ENCODE data around the gene GPR31. TPM values are rescaled to one million over a fixed set of nuclear protein-coding genes. Genes with fewer than 3 reads are reported as not detected.

The GPR31 gene
- total RNA-seq, 1 experiment from 2014 or later: not detected

GRCh38 chr6:167154895-167155294 lies 2.9 kb downstream of the GPR31 start:
- Histone ChIP-seq H3K9me2 (replicated peaks; ENCODE audit: low read length) (no peaks in the 10 kb centered on the region), H3K27ac (ENCODE audit: low read length) (no peak overlapping the region), H3K27me3 (ENCODE audit: low read length) (peaks cover 69% of the 10 kb centered on the region), H3K9me3 (ENCODE audit: low read length) (no peaks in the 10 kb centered on the region), H3K36me3 (ENCODE audit: low read depth, low read length) (no peaks in the 10 kb centered on the region), H3F3A (ENCODE audit: low read length, unreplicated experiment) (no peaks in the 10 kb centered on the region), H3K4me1 (ENCODE audit: insufficient read depth, low read length) (no peaks in the 10 kb centered on the region), H2AFZ (ENCODE audit: low read length) (no peak overlapping the region), H3K4me2 (ENCODE audit: low read length) (no peak overlapping the region), H3K9ac (ENCODE audit: low read length) (no peak overlapping the region), H4K20me1 (ENCODE audit: low read length) (no peaks in the 10 kb centered on the region), H3K4me3 (ENCODE audit: low read length) (no peak overlapping the region), H3K79me2 (ENCODE audit: low read length) (no peaks in the 10 kb centered on the region)
- ATAC-seq (no peak), DNase-seq (no peak)
- POLR2A ChIA-PET (ENCODE audit: unreplicated experiment): no interaction called here
- TF ChIP-seq EZH2 (IDR thresholded peaks at IDR 0.05; ENCODE audit: low read length, unreplicated experiment) (no peak), EZH2phosphoT487 (IDR thresholded peaks at IDR 0.05; ENCODE audit: borderline replicate concordance, low read length) (no peak)
- TF ChIP-seq, protein P1, sequence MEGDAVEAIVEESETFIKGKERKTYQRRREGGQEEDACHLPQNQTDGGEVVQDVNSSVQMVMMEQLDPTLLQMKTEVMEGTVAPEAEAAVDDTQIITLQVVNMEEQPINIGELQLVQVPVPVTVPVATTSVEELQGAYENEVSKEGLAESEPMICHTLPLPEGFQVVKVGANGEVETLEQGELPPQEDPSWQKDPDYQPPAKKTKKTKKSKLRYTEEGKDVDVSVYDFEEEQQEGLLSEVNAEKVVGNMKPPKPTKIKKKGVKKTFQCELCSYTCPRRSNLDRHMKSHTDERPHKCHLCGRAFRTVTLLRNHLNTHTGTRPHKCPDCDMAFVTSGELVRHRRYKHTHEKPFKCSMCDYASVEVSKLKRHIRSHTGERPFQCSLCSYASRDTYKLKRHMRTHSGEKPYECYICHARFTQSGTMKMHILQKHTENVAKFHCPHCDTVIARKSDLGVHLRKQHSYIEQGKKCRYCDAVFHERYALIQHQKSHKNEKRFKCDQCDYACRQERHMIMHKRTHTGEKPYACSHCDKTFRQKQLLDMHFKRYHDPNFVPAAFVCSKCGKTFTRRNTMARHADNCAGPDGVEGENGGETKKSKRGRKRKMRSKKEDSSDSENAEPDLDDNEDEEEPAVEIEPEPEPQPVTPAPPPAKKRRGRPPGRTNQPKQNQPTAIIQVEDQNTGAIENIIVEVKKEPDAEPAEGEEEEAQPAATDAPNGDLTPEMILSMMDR (conservative IDR thresholded peaks at IDR 0.05; ENCODE audit: low read depth, low read length): no peak
- no TSS peak for BruUV-seq (replicated peaks)
- CTCF ChIA-PET: no interaction called here
- intact Hi-C loops (cut with micrococcal nuclease): no loop called here

- peaks cover 75% of the 10 kb centered on the region for H3K27me3 ChIP-seq (ENCODE audit: low read length)
- no peak for ATAC-seq
- CTCF ChIA-PET: no interaction called here
These were observed 3.5 kb downstream of the GPR31 start for GRCh38 chr6:167154291-167154690.

DNA sequence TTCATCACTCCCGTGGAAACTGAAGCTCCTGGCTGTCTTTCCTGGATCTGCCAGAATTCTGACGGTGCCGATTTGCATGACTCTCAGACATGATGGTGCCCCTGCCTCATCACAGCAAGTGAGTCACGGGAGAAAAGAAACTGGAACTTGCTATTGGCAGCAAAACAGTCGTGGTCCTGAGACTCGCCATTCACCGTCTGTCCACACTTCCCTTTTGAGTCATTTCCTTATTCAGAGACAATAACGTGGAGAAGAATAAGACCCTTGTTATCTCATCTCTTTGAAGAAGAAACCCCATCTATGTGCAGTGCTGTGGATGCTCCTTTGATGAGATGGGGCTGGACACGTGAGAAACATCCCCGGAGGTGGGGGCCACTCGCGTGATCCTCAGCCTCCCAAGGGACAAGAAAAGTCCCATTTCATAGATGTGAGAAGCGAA lies 4.2 kb downstream of the GPR31 start:
- no peaks in the 10 kb centered on the region for H3K79me2 ChIP-seq (ENCODE audit: low read length)
- no peak overlapping the region for H3K4me3 ChIP-seq (ENCODE audit: low read length)
- intact Hi-C loops (cut with micrococcal nuclease): no loop called here
- ChIA-PET CTCF (no interaction called here), POLR2A (ENCODE audit: unreplicated experiment) (interaction anchor here (0.7 kb wide), 1 partner anchor 85 kb away, joined by 6 read pairs; no protein-coding TSS in a partner anchor)
- peak; percentile 5 for DNase-seq
- no peak for ATAC-seq
- no peak overlapping the region for H3K27ac ChIP-seq (ENCODE audit: low read length)
- H3K27me3 ChIP-seq (ENCODE audit: low read length): peaks cover 77% of the 10 kb centered on the region
- H3K36me3 ChIP-seq (ENCODE audit: low read depth, low read length): no peaks in the 10 kb centered on the region
- H3K9me2 ChIP-seq (replicated peaks; ENCODE audit: low read length): no peaks in the 10 kb centered on the region
- BruUV-seq (replicated peaks): no TSS peak
- no peaks in the 10 kb centered on the region for H3K4me1 ChIP-seq (ENCODE audit: insufficient read depth, low read length)
- TF ChIP-seq, protein P1 (conservative IDR thresholded peaks at IDR 0.05; ENCODE audit: low read depth, low read length): no peak
- TF ChIP-seq EZH2phosphoT487 (IDR thresholded peaks at IDR 0.05; ENCODE audit: borderline replicate concordance, low read length) (no peak), EZH2 (IDR thresholded peaks at IDR 0.05; ENCODE audit: low read length, unreplicated experiment) (no peak)
- H2AFZ ChIP-seq (ENCODE audit: low read length): no peak overlapping the region
- no peaks in the 10 kb centered on the region for H3F3A ChIP-seq (ENCODE audit: low read length, unreplicated experiment)
- no peak overlapping the region for H3K4me2 ChIP-seq (ENCODE audit: low read length)
- no peak overlapping the region for H3K9ac ChIP-seq (ENCODE audit: low read length)
- H3K9me3 ChIP-seq (ENCODE audit: low read length): no peaks in the 10 kb centered on the region
- no peaks in the 10 kb centered on the region for H4K20me1 ChIP-seq (ENCODE audit: low read length)

More at GRCh38 chr6:167154291-167154690, 3.5 kb downstream of the GPR31 start:
- Histone ChIP-seq H3K27ac (ENCODE audit: low read length) (no peak overlapping the region), H3K4me3 (ENCODE audit: low read length) (no peak overlapping the region), H2AFZ (ENCODE audit: low read length) (no peak overlapping the region), H3K4me1 (ENCODE audit: insufficient read depth, low read length) (no peaks in the 10 kb centered on the region), H3K9ac (ENCODE audit: low read length) (no peak overlapping the region), H3F3A (ENCODE audit: low read length, unreplicated experiment) (no peaks in the 10 kb centered on the region), H3K9me3 (ENCODE audit: low read length) (no peaks in the 10 kb centered on the region), H3K36me3 (ENCODE audit: low read depth, low read length) (no peaks in the 10 kb centered on the region), H3K9me2 (replicated peaks; ENCODE audit: low read length) (no peaks in the 10 kb centered on the region), H3K79me2 (ENCODE audit: low read length) (no peaks in the 10 kb centered on the region), H4K20me1 (ENCODE audit: low read length) (no peaks in the 10 kb centered on the region), H3K4me2 (ENCODE audit: low read length) (no peak overlapping the region)
- intact Hi-C loops (cut with micrococcal nuclease): no loop called here
- DNase-seq: no peak
- no TSS peak for BruUV-seq (replicated peaks)
- POLR2A ChIA-PET (ENCODE audit: unreplicated experiment): no interaction called here
- no peak for TF ChIP-seq EZH2phosphoT487 (IDR thresholded peaks at IDR 0.05; ENCODE audit: borderline replicate concordance, low read length)
- TF ChIP-seq, protein P1 (conservative IDR thresholded peaks at IDR 0.05; ENCODE audit: low read depth, low read length): no peak
- TF ChIP-seq EZH2 (IDR thresholded peaks at IDR 0.05; ENCODE audit: low read length, unreplicated experiment): no peak
